ENCODE measurements around the gene PLEK2.

Gene PLEK2

DNA sequence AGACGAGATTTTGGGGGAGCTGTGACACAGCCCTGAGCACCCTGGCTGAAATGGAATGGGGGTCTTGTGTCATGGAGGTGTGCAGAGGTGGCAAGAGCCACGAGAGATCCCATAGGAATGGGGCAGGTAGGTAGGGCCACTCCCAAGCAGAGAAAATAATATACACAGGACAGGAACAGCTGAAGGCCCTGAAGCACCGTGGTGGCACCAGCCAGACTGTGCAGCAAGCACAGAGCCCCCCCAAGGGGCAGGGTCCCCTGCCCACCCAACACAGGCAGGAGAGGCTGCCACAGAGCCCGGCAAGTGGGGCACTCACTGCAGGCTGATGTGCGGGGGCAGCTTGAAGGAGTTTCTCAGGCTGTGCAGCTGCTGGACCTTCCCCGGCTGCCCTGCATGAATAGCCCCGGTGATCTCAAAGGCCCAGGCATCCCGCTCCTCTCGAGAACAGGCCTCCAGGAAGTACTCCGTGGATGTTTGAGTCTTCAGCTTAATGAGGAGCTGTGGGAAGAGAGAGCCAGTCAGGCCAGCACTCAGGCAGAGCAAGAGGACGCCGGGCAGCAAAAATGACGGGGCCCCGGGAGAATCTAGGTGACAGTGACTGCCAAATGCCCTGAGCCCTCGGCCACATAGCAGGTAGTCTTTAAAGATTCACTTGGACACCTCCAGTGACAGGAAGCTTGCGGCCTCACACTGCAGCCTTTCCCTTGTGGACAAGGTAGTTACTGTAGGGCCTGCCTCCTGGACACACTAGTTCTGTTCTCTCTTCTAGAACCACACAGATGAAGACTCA lies 16.7 kb downstream of the PLEK2 start:
- Histone ChIP-seq H3K9me3 (ENCODE audit: severe bottlenecking) (no peaks in the 10 kb centered on the region), H3K27ac (no peak overlapping the region), H3K4me3 (ENCODE audit: low read depth, low read length) (no peak overlapping the region), H3K27me3 (ENCODE audit: insufficient read depth, low read depth, severe bottlenecking) (no peaks in the 10 kb centered on the region), H3K36me3 (no peaks in the 10 kb centered on the region)
- no peak for DNase-seq
- TF ChIP-seq, protein P1, sequence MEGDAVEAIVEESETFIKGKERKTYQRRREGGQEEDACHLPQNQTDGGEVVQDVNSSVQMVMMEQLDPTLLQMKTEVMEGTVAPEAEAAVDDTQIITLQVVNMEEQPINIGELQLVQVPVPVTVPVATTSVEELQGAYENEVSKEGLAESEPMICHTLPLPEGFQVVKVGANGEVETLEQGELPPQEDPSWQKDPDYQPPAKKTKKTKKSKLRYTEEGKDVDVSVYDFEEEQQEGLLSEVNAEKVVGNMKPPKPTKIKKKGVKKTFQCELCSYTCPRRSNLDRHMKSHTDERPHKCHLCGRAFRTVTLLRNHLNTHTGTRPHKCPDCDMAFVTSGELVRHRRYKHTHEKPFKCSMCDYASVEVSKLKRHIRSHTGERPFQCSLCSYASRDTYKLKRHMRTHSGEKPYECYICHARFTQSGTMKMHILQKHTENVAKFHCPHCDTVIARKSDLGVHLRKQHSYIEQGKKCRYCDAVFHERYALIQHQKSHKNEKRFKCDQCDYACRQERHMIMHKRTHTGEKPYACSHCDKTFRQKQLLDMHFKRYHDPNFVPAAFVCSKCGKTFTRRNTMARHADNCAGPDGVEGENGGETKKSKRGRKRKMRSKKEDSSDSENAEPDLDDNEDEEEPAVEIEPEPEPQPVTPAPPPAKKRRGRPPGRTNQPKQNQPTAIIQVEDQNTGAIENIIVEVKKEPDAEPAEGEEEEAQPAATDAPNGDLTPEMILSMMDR (IDR thresholded peaks at IDR 0.05; ENCODE audit: low read depth, low read length), result no peak

DNA sequence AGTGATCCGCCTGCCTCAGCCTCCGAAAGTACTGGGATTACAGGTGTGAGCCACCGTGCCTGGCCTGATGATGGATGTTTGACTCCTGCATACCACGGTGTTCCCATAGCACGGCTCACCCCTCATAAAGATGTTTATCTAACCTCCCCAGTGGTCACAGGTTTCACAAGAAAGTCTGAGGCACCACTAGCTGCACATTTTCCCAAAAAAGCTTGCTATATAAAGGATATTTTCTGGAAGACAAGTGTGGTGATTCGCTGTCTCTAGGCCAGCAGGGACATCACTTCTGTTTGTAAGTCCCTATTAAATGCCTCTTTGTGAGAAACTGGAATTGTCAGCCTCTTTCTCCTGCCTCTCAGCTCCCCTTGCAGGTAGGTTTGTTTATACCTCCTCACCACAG lies 18.3 kb downstream of the PLEK2 start:
- H3K27ac ChIP-seq, result no peak overlapping the region
- no peaks in the 10 kb centered on the region for H3K9me3 ChIP-seq (ENCODE audit: severe bottlenecking)
- no peak overlapping the region for H3K4me3 ChIP-seq (ENCODE audit: low read depth, low read length)
- H3K27me3 ChIP-seq (ENCODE audit: insufficient read depth, low read depth, severe bottlenecking), result no peaks in the 10 kb centered on the region
- TF ChIP-seq, protein P1 (IDR thresholded peaks at IDR 0.05; ENCODE audit: low read depth, low read length), result no peak
- DNase-seq, result no peak
- H3K36me3 ChIP-seq, result no peaks in the 10 kb centered on the region

DNA sequence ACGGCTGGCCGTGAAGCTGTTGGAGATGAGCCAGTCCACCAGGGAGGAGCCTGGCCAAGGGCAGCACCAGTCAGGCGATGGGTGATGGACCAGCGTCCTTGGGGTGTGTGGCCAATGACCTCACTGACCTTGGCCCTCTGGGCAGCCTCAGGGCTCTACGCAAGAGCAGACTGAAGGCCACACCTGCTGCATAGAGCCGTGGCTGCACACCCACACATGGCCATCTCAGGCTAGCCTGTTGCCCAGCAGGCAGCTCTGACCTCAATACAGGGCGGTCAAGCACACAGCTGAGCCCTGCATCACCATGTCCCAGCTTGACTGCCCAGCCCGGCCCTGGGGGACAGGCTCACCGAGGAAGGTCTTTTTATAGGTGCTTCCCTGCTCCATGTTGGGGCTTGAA lies 19.2 kb downstream of the PLEK2 start:
- Histone ChIP-seq H3K4me3 (ENCODE audit: low read depth, low read length) (no peak overlapping the region), H3K27me3 (ENCODE audit: insufficient read depth, low read depth, severe bottlenecking) (no peaks in the 10 kb centered on the region), H3K9me3 (ENCODE audit: severe bottlenecking) (no peaks in the 10 kb centered on the region), H3K36me3 (peaks cover 2% of the 10 kb centered on the region; the same call in 1 of the 2 replicates), H3K27ac (no peak overlapping the region)
- TF ChIP-seq, protein P1 (IDR thresholded peaks at IDR 0.05; ENCODE audit: low read depth, low read length), result no peak
- DNase-seq, result no peak

DNA sequence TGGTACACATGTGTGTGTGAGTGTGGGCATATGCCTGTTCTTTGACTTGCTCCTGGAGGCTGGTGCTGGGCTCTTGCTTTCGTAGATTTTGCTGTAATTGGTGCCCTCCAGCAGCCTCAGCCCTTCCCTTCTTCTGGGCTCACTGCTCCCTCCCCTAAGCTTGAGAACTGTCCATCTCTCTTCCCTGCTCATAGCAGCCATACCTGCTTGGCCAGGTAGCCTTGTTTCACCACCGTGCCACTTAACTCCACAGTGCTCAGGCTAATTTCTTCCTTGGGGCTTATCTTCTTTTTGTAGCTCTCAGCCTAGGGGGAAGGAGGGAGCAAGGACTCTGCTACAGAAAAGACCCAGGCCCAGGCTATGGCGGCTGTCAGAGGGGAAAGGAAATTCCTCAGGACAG lies 19.8 kb downstream of the PLEK2 start:
- H3K27ac ChIP-seq, result no peak overlapping the region
- H3K27me3 ChIP-seq (ENCODE audit: insufficient read depth, low read depth, severe bottlenecking), result no peaks in the 10 kb centered on the region
- peaks cover 3% of the 10 kb centered on the region; the same call in 1 of the 2 replicates for H3K36me3 ChIP-seq
- H3K4me3 ChIP-seq (ENCODE audit: low read depth, low read length), result no peak overlapping the region
- TF ChIP-seq, protein P1 (IDR thresholded peaks at IDR 0.05; ENCODE audit: low read depth, low read length), result no peak
- no peak for DNase-seq
- H3K9me3 ChIP-seq (ENCODE audit: severe bottlenecking), result no peaks in the 10 kb centered on the region

DNA sequence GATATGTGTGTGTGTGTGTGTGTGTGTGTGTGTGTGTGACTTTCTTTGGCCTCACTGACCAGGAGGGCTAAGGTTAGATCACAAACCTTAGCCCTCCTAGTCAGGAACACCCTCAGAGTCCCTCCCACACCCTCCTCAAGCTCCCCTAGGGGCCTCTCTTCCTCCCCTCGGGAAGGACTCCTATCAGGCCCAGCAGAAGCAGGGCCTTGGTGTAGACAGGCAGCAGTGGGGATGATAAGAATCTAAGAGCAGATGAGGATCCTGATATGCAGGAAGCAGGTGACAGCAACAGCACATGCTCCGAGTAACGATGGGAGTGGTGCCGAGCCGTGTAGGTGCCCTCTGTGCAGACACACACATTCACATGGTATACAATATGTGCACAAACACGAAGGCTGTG lies 20.7 kb downstream of the PLEK2 start:
- no peaks in the 10 kb centered on the region for H3K27me3 ChIP-seq (ENCODE audit: insufficient read depth, low read depth, severe bottlenecking)
- H3K9me3 ChIP-seq (ENCODE audit: severe bottlenecking), result no peaks in the 10 kb centered on the region
- DNase-seq, result no peak
- no peak overlapping the region for H3K4me3 ChIP-seq (ENCODE audit: low read depth, low read length)
- H3K36me3 ChIP-seq, result peaks cover 9% of the 10 kb centered on the region
- H3K27ac ChIP-seq, result no peak overlapping the region
- TF ChIP-seq, protein P1 (IDR thresholded peaks at IDR 0.05; ENCODE audit: low read depth, low read length), result no peak
